Measurements from ENCODE around the gene AKR1B15. TPM values are rescaled to one million over a fixed set of nuclear protein-coding genes. Genes with fewer than 3 reads are reported as not detected.

Gene AKR1B15
- total RNA-seq, 2 donors from 2014 or later = not detected

DNA sequence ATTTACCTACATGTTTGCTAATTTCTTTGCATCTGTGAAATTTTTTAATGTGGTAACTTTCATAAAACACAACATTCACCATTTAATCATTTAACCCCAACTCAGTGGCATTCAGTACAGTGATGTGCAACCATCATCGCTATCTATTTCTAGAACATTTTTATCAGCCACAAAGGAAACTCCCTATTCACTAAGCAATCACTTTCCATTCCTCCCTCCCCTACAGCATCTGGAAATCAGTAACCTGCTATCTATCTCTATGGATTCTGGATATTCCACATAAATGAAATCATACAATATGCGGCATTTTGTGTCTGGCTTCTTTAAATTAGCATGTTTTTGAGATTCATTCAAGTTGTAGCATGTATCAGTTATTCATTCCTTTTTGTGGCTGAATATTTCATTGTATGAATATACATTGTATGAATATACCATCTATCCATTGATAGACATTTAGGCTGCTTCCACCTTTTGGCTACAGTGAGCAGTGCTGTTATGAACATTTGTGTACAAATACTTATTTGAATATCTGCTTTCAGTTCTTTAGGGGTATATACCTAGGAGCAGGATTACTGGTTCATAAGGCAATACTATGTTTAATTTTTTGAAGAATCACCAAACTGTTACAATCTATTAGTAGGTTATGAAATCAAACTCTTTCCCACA, 78.3 kb downstream of the AKR1B15 start:
- Mint-ChIP-seq H3K27ac (no peak overlapping the region), H3K9me3 (no peaks in the 10 kb centered on the region), H3K27me3 (peaks cover 41% of the 10 kb centered on the region), H3K36me3 (ENCODE audit: low read depth) (no peaks in the 10 kb centered on the region), H3K4me1 (no peaks in the 10 kb centered on the region), H3K4me3 (no peak overlapping the region)
- ATAC-seq (replicated peaks) = no peak

GRCh38 chr7:134627775-134628153, 78.9 kb downstream of the AKR1B15 start:
- H3K36me3 Mint-ChIP-seq (ENCODE audit: low read depth) = no peaks in the 10 kb centered on the region
- no peaks in the 10 kb centered on the region for H3K9me3 Mint-ChIP-seq

DNA sequence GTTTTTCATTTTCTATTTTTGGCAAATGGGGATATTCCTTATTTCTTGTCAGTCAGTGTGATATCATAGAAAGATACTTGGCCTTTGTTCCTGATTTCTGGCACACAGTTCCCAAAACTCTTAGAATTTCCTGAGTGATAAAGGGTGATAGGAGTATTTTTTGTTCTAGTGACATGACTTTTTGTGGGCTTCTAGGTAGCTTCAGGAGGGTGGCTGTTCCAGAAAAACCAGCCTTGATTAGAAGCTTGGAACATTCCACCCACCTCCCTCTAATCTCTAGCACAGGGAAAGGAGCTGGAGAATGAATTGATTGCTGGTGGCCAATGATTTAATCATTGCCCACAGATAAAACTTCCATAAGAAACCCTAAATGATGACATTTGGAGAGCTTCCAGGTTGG, 80.5 kb downstream of the AKR1B15 start:
- no peak for ATAC-seq (replicated peaks)
- no peak overlapping the region for H3K27ac Mint-ChIP-seq
- no peaks in the 10 kb centered on the region for H3K9me3 Mint-ChIP-seq
- H3K4me3 Mint-ChIP-seq = no peak overlapping the region
- no peaks in the 10 kb centered on the region for H3K4me1 Mint-ChIP-seq
- H3K36me3 Mint-ChIP-seq (ENCODE audit: low read depth) = no peaks in the 10 kb centered on the region
- H3K27me3 Mint-ChIP-seq = peaks cover 29% of the 10 kb centered on the region

More at GRCh38 chr7:134627775-134628153, 78.9 kb downstream of the AKR1B15 start:
- Mint-ChIP-seq H3K4me3 (no peak overlapping the region), H3K27ac (no peak overlapping the region), H3K4me1 (no peaks in the 10 kb centered on the region), H3K27me3 (peaks cover 35% of the 10 kb centered on the region)
- ATAC-seq (replicated peaks) = no peak

Other genes with a start within 250 kb of the AKR1B15 start
- 10 to 100 TPM; 11.9 to 16.8 TPM for gene SLC35B4, start 232.2 kb upstream of the AKR1B15 start, total RNA-seq
- 100 to 1,000 TPM in 1 of 2 donors, 10 to 100 TPM in 1; 54.1 to 125 TPM for gene AKR1B1, start 90.0 kb upstream of the AKR1B15 start, total RNA-seq
- not detected for gene AKR1B10, start 21.5 kb upstream of the AKR1B15 start, total RNA-seq
- 10 to 100 TPM; 17.2 to 20.7 TPM for gene BPGM, start 97.7 kb downstream of the AKR1B15 start, total RNA-seq
- gene CALD1, start 230.5 kb downstream of the AKR1B15 start, total RNA-seq = 10 to 100 TPM in 1 of 2 donors, 1 to 10 TPM in 1; 4.0 to 27.2 TPM